ENCODE data around the gene WDR86. TPM values are rescaled to one million over a fixed set of nuclear protein-coding genes. Genes with fewer than 3 reads are reported as not detected.

The WDR86 gene
- total RNA-seq, 1 experiment from 2014 or later = 8.1 TPM

DNA sequence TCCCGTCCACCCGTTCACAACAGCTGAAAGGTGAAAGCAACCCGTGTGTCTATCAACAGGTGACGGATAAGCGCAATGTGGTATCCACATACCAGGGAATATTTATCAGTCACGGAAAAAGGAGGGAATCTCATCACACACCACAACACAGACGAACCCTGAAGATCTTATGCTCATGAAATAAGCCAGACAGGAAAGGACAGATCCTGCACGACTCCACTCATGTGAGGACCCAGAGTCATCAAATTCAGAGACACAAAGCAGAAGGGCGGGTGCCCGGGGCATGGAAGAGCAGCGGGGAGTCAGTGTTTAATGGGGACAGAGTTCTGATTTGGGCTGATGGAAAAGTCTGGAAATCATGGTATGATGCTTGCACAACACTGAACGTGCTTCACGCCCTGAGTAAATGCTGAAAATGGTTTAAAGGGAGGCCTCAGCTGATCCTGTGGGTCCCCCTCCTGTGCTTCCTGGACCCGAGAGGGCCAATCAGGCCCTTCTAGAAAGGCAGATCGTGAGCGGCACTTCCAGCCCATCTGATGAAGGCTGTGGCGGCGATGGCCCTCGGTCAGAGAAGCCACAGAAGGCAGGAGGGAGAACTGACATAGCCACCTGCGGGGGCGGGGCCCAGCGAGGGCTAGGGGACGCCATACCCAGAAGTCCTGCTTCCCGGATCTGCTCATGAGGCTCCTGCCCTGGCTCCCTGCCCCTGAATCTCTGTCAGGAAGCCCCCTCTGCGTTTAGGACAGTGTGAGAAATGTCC is 19.1 kb downstream of the WDR86 start:
- Mint-ChIP-seq H3K4me1 (peaks cover 6 to 35% of the 10 kb centered on the region in 2 experiments), H3K27me3 (ENCODE audit: low read depth) (peaks cover 5% of the 10 kb centered on the region), H3K27ac (no peak overlapping the region; a peak in 1 of 7 replicates), H3K9me3 (no peaks in the 10 kb centered on the region), H3K4me3 (no peak overlapping the region), H3K36me3 (ENCODE audit: insufficient read depth in 1 of 3, low read depth in 3 of 3) (peaks cover 0 to 2% (median 0%) of the 10 kb centered on the region in 3 experiments; a peak in 1 of 7 replicates)
- H3K14ac ChIP-seq (ENCODE audit: insufficient read depth, low read length) = no peak overlapping the region
- DNase-seq = no peak
- no peak overlapping the region for H3K56ac ChIP-seq (ENCODE audit: insufficient read length, low read depth, low read length)
- no peaks in the 10 kb centered on the region for H3K79me2 ChIP-seq (ENCODE audit: insufficient read depth, low read length)
- H2AK5ac ChIP-seq (ENCODE audit: insufficient read length, low read length) = no peak overlapping the region
- H4K5ac ChIP-seq (ENCODE audit: insufficient read length, low read depth, low read length) = no peak overlapping the region
- H3K23me2 ChIP-seq (ENCODE audit: insufficient read length, low read depth, low read length, poor library complexity, severe bottlenecking) = no peaks in the 10 kb centered on the region
- H3K79me1 ChIP-seq (ENCODE audit: insufficient read depth, low read depth, low read length, poor library complexity, severe bottlenecking) = no peaks in the 10 kb centered on the region
- no peak overlapping the region for H3K4me2 ChIP-seq (ENCODE audit: insufficient read depth, insufficient read length, low read length)
- H2BK5ac ChIP-seq (ENCODE audit: insufficient read length, low read length) = no peak overlapping the region
- no peak overlapping the region for H2BK20ac ChIP-seq (ENCODE audit: low read depth, low read length, poor library complexity, severe bottlenecking)
- no peak overlapping the region for H4K91ac ChIP-seq (ENCODE audit: insufficient read length, low read depth, low read length)
- WGBS (ENCODE audit: extremely low coverage, insufficient read length, low lambda C conversion rate) = no CpG with 5 or more reads among the region's 25 CpGs
- no peak overlapping the region for H4K8ac ChIP-seq (replicated peaks; ENCODE audit: insufficient read length, low read depth, low read length)
- H3K4ac ChIP-seq (ENCODE audit: low read depth, low read length) = no peak overlapping the region
- H3K27ac ChIP-seq (ENCODE audit: insufficient read length, low read depth, low read length) = no peak overlapping the region
- no peak overlapping the region for H2BK120ac ChIP-seq (ENCODE audit: low read depth, low read length, poor library complexity, severe bottlenecking)
- H3T11ph ChIP-seq (ENCODE audit: low read length) = no peak overlapping the region
- TF ChIP-seq, protein P1, sequence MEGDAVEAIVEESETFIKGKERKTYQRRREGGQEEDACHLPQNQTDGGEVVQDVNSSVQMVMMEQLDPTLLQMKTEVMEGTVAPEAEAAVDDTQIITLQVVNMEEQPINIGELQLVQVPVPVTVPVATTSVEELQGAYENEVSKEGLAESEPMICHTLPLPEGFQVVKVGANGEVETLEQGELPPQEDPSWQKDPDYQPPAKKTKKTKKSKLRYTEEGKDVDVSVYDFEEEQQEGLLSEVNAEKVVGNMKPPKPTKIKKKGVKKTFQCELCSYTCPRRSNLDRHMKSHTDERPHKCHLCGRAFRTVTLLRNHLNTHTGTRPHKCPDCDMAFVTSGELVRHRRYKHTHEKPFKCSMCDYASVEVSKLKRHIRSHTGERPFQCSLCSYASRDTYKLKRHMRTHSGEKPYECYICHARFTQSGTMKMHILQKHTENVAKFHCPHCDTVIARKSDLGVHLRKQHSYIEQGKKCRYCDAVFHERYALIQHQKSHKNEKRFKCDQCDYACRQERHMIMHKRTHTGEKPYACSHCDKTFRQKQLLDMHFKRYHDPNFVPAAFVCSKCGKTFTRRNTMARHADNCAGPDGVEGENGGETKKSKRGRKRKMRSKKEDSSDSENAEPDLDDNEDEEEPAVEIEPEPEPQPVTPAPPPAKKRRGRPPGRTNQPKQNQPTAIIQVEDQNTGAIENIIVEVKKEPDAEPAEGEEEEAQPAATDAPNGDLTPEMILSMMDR (conservative IDR thresholded peaks at IDR 0.05) = no peak
- H3K9me3 ChIP-seq (ENCODE audit: control insufficient read depth, low read depth, low read length) = no peaks in the 10 kb centered on the region
- no peak overlapping the region for H2AFZ ChIP-seq (ENCODE audit: low read length)
- no peak overlapping the region for H2BK12ac ChIP-seq (ENCODE audit: insufficient read length, low read depth, low read length)
- no peak overlapping the region for H2BK15ac ChIP-seq (ENCODE audit: low read depth, low read length)
- no peak overlapping the region for H3K9ac ChIP-seq (ENCODE audit: extremely low read depth, insufficient read length, low read length)
- H3K4me1 ChIP-seq (ENCODE audit: insufficient read depth, low read length) = no peaks in the 10 kb centered on the region
- no peaks in the 10 kb centered on the region for H3K27me3 ChIP-seq (ENCODE audit: insufficient read depth, low read length)
- no peaks in the 10 kb centered on the region for H4K20me1 ChIP-seq (ENCODE audit: control insufficient read depth, insufficient read depth, insufficient read length)
- H3K18ac ChIP-seq (ENCODE audit: insufficient read length, low read depth, low read length) = no peak overlapping the region
- no peak overlapping the region for H3K23ac ChIP-seq (ENCODE audit: insufficient read length, low read depth, low read length)
